ENCODE measurements around the gene UGT2B17. TPM values are rescaled to one million over a fixed set of nuclear protein-coding genes. Genes with fewer than 3 reads are reported as not detected.
"Not testable (repeated sequence)": the region's sequence is repeated elsewhere in the genome, so short reads cannot be mapped to it uniquely, and the experiment has no call there.

The UGT2B17 gene
- polyA plus RNA-seq, 1 of the 3 experiments (the other 2 are of a cell fraction), result not detected

- no peak for TF ChIP-seq ZBTB33 (IDR thresholded peaks at IDR 0.05; ENCODE audit: borderline replicate concordance, low read depth)
These were observed 6.0 kb downstream of the UGT2B17 start (continued) for GRCh38 chr4:68570122-68570507.

- DNase-seq, result no peak
- POLR2A ChIA-PET, result no interaction called here
These were observed 6.5 kb downstream of the UGT2B17 start for GRCh38 chr4:68569466-68570121.

GRCh38 chr4:68569036-68569435, 7.1 kb downstream of the UGT2B17 start:
- DNase-seq; POLR2A ChIA-PET; H3K36me3 ChIP-seq (replicated peaks in 1 of 2; ENCODE audit: control insufficient read depth in 1 of 2, insufficient read depth in 2 of 2, low read length in 1 of 2); CTCF ChIA-PET; H2AFZ ChIP-seq (ENCODE audit: low read depth); H3K9me2 ChIP-seq; H4K20me1 ChIP-seq (ENCODE audit: insufficient read depth); H3K9ac ChIP-seq; H3K79me2 ChIP-seq (ENCODE audit: insufficient read depth); H3F3A ChIP-seq (replicated peaks; ENCODE audit: insufficient read depth); H3K4me1 ChIP-seq (ENCODE audit: control insufficient read depth in 1 of 2, insufficient read depth in 2 of 2, low read depth in 1 of 2, low read length in 1 of 2); H3K9me3 ChIP-seq; H3K27me3 ChIP-seq (ENCODE audit: insufficient read depth); H3K4me3 ChIP-seq (ENCODE audit: low read depth in 2 of 2, low read length in 1 of 2); H3K4me2 ChIP-seq; H3K27ac ChIP-seq (ENCODE audit: low read depth in 2 of 2, low read length in 1 of 2): not testable (repeated sequence)
- 22% methylated on average over 1 of the region's 1 CpG for WGBS (ENCODE audit: low lambda C conversion rate)

More at GRCh38 chr4:68569466-68570121, 6.5 kb downstream of the UGT2B17 start:
- no peaks in the 10 kb centered on the region for H3K9me2 ChIP-seq
- H3K27ac ChIP-seq (ENCODE audit: low read depth in 2 of 2, low read length in 1 of 2), result no peak overlapping the region
- no peaks in the 10 kb centered on the region for H3K9me3 ChIP-seq
- no peaks in the 10 kb centered on the region for H3K27me3 ChIP-seq (ENCODE audit: insufficient read depth)
- no peaks in the 10 kb centered on the region for H3K36me3 ChIP-seq (replicated peaks in 1 of 2; ENCODE audit: control insufficient read depth in 1 of 2, insufficient read depth in 2 of 2, low read length in 1 of 2)
- no peaks in the 10 kb centered on the region for H4K20me1 ChIP-seq (ENCODE audit: insufficient read depth)
- H2AFZ ChIP-seq (ENCODE audit: low read depth), result no peak overlapping the region
- H3F3A ChIP-seq (replicated peaks; ENCODE audit: insufficient read depth), result no peaks in the 10 kb centered on the region
- CTCF ChIA-PET, result no interaction called here
- no peak overlapping the region for H3K4me3 ChIP-seq (ENCODE audit: low read depth in 2 of 2, low read length in 1 of 2)
- H3K9ac ChIP-seq, result no peak overlapping the region
- 33% methylated on average over 1 of the region's 7 CpGs for WGBS (ENCODE audit: low lambda C conversion rate)
- no peak overlapping the region for H3K4me2 ChIP-seq
- H3K79me2 ChIP-seq (ENCODE audit: insufficient read depth), result no peaks in the 10 kb centered on the region
- TF ChIP-seq FOXM1 (IDR thresholded peaks at IDR 0.05; ENCODE audit: low read depth) (no peak), TEAD4 (IDR thresholded peaks at IDR 0.05; ENCODE audit: borderline replicate concordance, insufficient read depth) (no peak), IRF3 (IDR thresholded peaks at IDR 0.05; ENCODE audit: low read depth, low read length) (no peak), PBX3 (IDR thresholded peaks at IDR 0.05) (no peak), MXI1 (IDR thresholded peaks at IDR 0.05; ENCODE audit: low read depth, low read length) (no peak), EZH2phosphoT487 (IDR thresholded peaks at IDR 0.05; ENCODE audit: borderline replicate concordance, low read depth) (no peak), JUND (IDR thresholded peaks at IDR 0.05) (no peak)
- H3K4me1 ChIP-seq (ENCODE audit: control insufficient read depth in 1 of 2, insufficient read depth in 2 of 2, low read depth in 1 of 2, low read length in 1 of 2), result no peaks in the 10 kb centered on the region

- H4K20me1 ChIP-seq (ENCODE audit: insufficient read depth); CTCF ChIA-PET; H3K27ac ChIP-seq (ENCODE audit: low read depth in 2 of 2, low read length in 1 of 2); H3K9me3 ChIP-seq; H3K9ac ChIP-seq; DNase-seq; H3F3A ChIP-seq (replicated peaks; ENCODE audit: insufficient read depth); H3K9me2 ChIP-seq; H3K27me3 ChIP-seq (ENCODE audit: insufficient read depth); H3K79me2 ChIP-seq (ENCODE audit: insufficient read depth); H3K4me2 ChIP-seq; H2AFZ ChIP-seq (ENCODE audit: low read depth); H3K4me3 ChIP-seq (ENCODE audit: low read depth in 2 of 2, low read length in 1 of 2); H3K36me3 ChIP-seq (replicated peaks in 1 of 2; ENCODE audit: control insufficient read depth in 1 of 2, insufficient read depth in 2 of 2, low read length in 1 of 2); POLR2A ChIA-PET; H3K4me1 ChIP-seq (ENCODE audit: control insufficient read depth in 1 of 2, insufficient read depth in 2 of 2, low read depth in 1 of 2, low read length in 1 of 2): not testable (repeated sequence)
- WGBS (ENCODE audit: low lambda C conversion rate), result 7% methylated on average over 4 of the region's 4 CpGs
These were observed 7.6 kb downstream of the UGT2B17 start for GRCh38 chr4:68568535-68568934.

- H3K4me1 ChIP-seq (ENCODE audit: control insufficient read depth in 1 of 2, insufficient read depth in 2 of 2, low read depth in 1 of 2, low read length in 1 of 2); H3K4me3 ChIP-seq (ENCODE audit: low read depth in 2 of 2, low read length in 1 of 2); H3K27ac ChIP-seq (ENCODE audit: low read depth in 2 of 2, low read length in 1 of 2); H2AFZ ChIP-seq (ENCODE audit: low read depth); H3K9ac ChIP-seq; H3K4me2 ChIP-seq; H3K27me3 ChIP-seq (ENCODE audit: insufficient read depth); CTCF ChIA-PET; DNase-seq; H4K20me1 ChIP-seq (ENCODE audit: insufficient read depth); H3K9me3 ChIP-seq; POLR2A ChIA-PET; H3K79me2 ChIP-seq (ENCODE audit: insufficient read depth); H3K36me3 ChIP-seq (replicated peaks in 1 of 2; ENCODE audit: control insufficient read depth in 1 of 2, insufficient read depth in 2 of 2, low read length in 1 of 2); H3K9me2 ChIP-seq; H3F3A ChIP-seq (replicated peaks; ENCODE audit: insufficient read depth): not testable (repeated sequence)
- WGBS (ENCODE audit: low lambda C conversion rate), result 0% methylated on average over 1 of the region's 1 CpG
These were observed 9.8 kb downstream of the UGT2B17 start for GRCh38 chr4:68566364-68566763.

Measured in SK-N-SH (cell line).